Measurements from ENCODE around the gene ARFGAP3.

ARFGAP3 gene, protein sequence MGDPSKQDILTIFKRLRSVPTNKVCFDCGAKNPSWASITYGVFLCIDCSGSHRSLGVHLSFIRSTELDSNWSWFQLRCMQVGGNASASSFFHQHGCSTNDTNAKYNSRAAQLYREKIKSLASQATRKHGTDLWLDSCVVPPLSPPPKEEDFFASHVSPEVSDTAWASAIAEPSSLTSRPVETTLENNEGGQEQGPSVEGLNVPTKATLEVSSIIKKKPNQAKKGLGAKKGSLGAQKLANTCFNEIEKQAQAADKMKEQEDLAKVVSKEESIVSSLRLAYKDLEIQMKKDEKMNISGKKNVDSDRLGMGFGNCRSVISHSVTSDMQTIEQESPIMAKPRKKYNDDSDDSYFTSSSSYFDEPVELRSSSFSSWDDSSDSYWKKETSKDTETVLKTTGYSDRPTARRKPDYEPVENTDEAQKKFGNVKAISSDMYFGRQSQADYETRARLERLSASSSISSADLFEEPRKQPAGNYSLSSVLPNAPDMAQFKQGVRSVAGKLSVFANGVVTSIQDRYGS

GRCh38 chr22:42856865-42857704 is at the start of gene ARFGAP3:
ARFGAP3 (minus strand) TSS chr22:42857273; CDS start chr22:42857182, 91 bp downstream.
- DNase-seq (ENCODE audit: low spot score) = peak; percentile 90

DNA sequence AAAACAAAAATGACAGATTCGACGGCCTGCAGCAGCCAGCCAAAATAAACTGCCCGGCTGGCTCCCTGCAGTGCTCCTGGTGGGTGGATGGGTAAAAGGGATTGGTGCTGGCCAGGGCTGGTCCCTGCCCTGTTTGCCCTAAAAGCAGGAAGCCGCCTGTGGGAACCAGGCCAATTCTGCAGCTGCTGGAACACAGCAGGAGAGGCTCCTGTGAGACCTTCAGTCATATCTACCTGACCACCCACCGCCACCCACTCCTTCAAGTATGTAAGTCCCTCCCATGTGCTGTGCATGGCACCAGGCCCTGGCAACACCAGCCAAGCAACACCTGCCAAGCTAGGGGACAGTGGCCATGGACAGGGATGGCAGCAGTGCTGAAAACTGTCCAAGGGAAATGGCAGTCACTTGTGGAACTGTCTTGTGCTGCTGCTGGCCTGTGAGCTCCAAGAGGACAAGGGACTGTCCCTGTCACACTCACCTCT is 48.7 kb upstream of the ARFGAP3 start:
- no peak for DNase-seq (ENCODE audit: low spot score)

- no peak for DNase-seq (ENCODE audit: low spot score)
These were observed 48.1 kb upstream of the ARFGAP3 start for GRCh38 chr22:42905217-42905616.

- no peak for DNase-seq (ENCODE audit: low spot score)
These were observed 47.0 kb upstream of the ARFGAP3 start for GRCh38 chr22:42904050-42904449.

DNA sequence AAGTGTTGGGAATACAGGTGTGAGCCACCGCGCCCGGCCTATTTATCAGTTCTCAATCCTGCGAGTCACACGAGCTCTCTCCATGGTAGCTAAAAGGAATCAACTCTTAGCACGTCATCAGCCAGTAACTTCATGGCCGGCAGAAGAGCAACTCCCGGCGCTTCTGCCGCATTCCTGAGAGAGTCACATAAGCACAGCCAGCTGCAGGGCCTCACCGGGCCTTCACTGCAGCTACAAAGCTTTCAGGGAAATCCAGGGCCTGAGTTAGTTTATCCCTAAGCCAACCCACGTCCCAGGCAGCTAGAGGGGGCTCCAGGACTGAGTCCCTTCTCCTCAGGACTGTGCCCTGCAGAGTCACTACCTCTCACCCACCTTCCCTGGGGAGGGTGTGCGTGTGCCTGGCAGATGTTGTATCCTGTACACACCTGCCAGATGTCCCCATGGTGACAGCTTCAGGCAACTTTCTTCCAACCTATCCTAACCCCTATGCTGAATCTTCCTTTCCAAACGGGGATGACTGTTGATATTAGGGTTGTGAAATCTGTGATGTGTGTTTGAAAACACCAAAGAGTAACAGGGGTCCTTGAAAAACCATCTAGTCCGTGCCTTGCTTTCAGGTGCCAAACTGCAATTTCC is 45.9 kb upstream of the ARFGAP3 start:
- no peak for DNase-seq (ENCODE audit: low spot score)

DNA sequence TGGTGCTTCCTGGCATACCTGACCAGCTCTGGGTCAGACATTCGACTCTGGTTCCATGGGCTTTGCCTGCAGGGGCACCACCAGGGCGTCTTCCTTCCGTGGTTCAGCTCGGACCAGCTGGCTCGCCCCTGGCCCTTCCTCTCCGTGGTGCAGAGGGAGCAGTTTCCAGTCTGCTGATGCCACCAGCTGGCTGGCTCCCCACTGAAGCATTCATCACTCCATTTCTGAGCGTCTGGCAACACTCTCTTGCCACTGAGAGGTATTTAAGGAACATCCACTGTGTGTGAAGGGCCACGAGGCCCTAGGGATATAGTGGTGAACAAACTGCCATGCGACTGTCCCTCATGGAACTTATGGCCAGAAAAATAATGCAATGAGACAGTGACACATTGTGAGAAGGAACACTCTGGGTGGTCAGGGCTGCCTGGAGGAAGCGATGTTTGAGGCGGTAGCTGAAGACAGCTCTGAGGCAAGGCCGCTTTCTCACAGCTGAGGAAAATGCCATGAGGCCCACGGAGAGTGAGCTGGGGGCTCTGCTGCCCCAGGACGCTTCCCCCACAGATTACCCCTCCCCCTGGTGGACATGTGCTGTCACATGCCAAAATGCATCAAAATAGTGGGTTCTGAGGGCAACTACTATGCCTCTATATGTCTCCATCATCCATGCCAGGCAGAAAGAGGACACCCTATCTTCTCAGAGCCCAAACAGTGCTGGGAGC is 44.9 kb upstream of the ARFGAP3 start:
- no peak for DNase-seq (ENCODE audit: low spot score)

DNA sequence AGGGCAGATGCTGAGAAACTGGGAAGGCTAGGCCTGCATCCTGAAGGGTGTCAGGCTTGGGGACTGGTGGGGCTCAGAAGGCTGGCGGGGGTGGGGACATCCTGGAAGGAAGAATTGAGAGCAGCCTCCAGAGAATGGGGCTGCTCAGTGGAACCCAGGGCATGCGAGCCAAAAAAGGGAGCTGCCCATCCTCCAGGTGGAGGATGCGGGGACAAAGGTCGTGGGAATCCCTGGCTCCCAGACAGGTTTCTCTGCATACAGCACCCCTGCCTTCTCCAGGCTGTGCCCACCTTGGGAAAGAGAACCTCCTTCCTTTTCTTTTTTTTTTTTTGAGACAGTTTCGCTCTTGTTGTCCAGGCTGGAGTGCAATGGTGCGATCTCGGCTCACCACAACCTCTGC is 40.9 kb upstream of the ARFGAP3 start:
- DNase-seq (ENCODE audit: low spot score) = no peak

- DNase-seq (ENCODE audit: low spot score) = no peak
These were observed 38.5 kb upstream of the ARFGAP3 start for GRCh38 chr22:42895541-42895981.

DNA sequence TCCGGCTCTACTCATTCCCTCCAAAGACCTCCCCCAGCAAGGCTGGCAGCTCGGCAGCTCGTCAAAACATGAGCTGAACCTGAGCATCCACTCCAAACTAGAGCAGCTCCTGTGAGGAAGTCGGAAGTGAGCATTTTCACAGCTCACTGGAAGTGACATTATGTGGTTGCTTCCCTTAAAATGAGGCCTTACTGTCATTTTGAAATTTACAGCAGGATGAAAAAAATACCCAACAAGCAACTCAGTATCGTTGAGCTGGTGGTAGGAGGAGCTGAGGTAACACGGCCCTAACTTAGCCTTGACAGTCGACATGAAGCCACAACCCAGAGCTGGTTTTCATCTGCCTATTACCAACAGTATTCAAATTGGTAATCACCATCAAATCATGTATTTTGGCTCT is 38.0 kb upstream of the ARFGAP3 start:
- no peak for DNase-seq (ENCODE audit: low spot score)

GRCh38 chr22:42893371-42894150 is 36.5 kb upstream of the ARFGAP3 start:
- DNase-seq (ENCODE audit: low spot score) = no peak

DNA sequence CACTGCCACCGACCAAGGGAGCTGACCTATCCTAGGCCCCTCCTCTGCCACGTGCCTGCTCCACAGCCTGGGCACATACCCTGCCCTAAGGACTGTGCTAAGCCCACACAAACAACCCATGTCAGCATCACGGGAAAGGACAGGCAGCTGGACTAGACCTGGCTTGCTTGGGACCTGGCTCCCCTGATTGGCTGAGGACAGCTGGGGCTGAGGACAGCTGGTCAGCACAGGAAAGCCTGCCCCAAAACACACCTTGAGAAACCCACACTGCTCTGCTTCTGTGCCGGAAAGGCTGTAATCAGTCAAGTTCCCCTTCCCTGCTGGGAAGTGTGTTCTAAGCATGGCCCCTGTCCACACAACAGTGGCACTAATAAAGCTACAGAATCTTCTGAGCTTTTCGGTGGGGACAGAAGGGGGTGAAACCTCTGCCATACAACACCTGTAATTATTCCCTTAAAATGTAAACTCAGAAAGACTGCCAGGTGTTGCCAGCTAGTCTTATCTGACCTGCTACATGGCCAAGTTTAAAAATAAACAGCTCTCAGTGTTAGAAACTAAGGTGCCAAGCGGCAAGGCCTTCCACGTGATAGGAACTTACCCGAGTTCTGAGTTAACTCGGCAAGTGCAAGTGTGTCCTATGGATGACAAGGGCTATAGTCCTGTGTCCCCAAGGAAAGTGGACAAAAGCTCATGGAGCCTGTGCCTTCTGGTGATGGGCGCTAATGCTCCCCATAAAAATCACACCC is 35.7 kb upstream of the ARFGAP3 start:
- DNase-seq (ENCODE audit: low spot score) = no peak

- no peak for DNase-seq (ENCODE audit: low spot score)
These were observed 35.1 kb upstream of the ARFGAP3 start for GRCh38 chr22:42892156-42892555.

DNA sequence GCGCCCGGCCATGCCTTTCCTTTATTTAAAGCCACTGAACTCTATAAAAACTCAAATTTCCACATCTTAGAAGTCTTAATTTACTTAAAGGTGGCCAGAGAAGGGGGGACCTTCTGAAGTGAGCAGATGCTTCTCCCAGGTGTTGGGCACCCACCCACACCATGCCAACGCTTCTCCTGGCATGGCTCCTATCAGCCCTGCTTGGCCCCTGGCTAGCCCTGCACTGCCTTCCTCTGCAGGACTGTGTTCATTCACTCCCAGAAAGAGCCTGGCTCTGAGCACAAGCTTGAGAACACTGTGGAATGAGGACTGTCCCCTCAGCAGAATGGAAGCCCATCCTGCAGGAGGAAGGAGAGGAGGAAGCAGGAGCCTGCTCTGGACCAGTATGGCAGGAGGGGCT is 34.6 kb upstream of the ARFGAP3 start:
- DNase-seq (ENCODE audit: low spot score) = no peak

GRCh38 chr22:42891008-42891407 is 33.9 kb upstream of the ARFGAP3 start:
- no peak for DNase-seq (ENCODE audit: low spot score)

DNA sequence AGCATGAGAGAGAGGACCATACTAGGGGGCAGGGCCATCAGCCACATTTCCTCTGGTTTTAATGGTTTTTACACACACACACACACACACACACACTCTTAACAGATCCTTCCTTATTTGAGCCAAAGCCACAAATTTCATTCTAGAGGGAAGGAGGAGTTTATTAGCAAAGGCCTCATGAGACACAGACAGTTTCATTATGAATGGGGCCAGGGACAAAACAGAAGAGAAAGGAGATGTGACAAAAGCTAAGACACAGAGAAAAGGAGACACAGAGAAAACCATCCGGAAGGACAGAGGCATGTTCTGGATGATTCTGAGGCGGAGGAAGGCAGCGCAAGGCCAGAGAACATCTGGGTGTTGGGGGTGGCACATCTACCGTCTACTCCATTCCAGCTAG is 32.2 kb upstream of the ARFGAP3 start:
- no peak for DNase-seq (ENCODE audit: low spot score)

DNA sequence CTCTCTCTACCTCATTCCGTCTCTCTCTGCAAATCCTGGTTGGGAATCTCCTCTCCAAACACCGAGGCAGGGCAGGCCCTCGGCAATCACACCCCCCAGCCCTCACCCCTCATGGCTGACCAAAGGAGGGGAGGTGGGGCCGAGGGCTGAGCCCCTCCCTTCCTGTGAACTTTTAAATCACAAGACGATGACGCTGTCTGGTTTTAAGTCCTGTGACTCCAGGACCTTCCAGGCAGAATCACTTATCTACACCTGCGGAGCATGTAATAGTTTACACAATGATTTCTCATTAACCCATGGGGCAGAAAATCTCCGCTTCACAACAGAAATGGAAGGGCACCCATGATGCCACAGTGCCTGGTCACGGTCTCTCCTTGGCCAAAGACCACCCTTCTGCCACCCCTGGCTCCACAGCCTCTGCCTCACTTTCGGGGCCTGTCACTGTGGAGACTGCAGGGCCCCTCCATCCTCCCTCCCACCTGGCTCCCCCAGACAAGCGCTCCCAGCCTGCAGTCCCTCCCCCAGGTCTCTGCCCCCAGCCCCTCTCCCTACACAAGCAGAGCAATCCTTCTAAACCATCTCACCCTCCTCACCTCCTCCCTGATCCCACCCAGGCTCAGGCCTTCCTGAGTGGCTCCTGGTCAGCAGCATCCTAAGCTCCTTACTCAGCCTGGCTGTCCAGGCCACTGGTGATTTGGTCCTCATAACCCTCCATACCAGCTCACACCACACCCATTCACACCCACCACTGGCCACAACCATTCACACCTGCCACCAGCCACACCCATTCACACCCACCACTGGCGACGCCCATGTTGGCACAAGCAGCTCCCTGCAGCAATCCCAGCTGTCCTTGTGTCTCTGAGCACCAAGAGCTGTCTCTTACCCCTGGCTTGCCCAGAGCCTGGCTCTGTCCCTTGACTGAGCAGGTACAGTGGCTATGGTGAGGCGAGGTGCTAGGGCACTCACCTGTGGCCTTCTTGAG is 30.7 kb upstream of the ARFGAP3 start:
- no peak for DNase-seq (ENCODE audit: low spot score)

- no peak for DNase-seq (ENCODE audit: low spot score)
These were observed 30.0 kb upstream of the ARFGAP3 start for GRCh38 chr22:42887120-42887519.

- no peak for DNase-seq (ENCODE audit: low spot score)
These were observed 28.4 kb upstream of the ARFGAP3 start for GRCh38 chr22:42885446-42885845.
